IMR-90 (cell line): Measurements from ENCODE around the gene SUGCT. TPM values are rescaled to one million over a fixed set of nuclear protein-coding genes. Genes with fewer than 3 reads are reported as not detected.
A peak's percentile ranks its signal among the peaks of the same experiment; 100 is the strongest.

Source experiments
- ATAC-seq: fragments of 200-7000 bp; cut with Tn5 transposase; 2 replicates; pipeline ENCODE4 v1.9.1; 2020; ENCODE audit warnings: low read depth, mild to moderate bottlenecking, moderate library complexity
- BruUV-seq: library from RNA; stranded (reverse); fragments of 400-500 nt; replicated peaks from 2 replicates; lab custom pipeline; 2021; lab: Mats Ljungman, UMichigan
- CTCF ChIA-PET: fragments of 300-600 bp; formaldehyde crosslinking; extraction: SDS; loops from one replicate; lab custom pipeline; 2021; ENCODE audit warnings: antibody characterized with exemption; lab: Yijun Ruan, JAX
- POLR2A ChIA-PET: fragments of 300-600 bp; sonication (Branson Sonifier 250); formaldehyde crosslinking; loops from one replicate; lab custom pipeline; 2022; ENCODE audit warnings: antibody characterized with exemption; ENCODE audit not compliant: unreplicated experiment; lab: Charles Lee
- DNase-seq: peaks from one replicate; pipeline ENCODE4 v3.0.0; 2013
- H2AFZ ChIP-seq: replicated peaks from 2 replicates; pipeline ENCODE3; 2013; ENCODE audit warnings: low read length, mild to moderate bottlenecking; ENCODE audit not compliant: poor library complexity
- H2AK5ac ChIP-seq: 2 replicates; pipeline ENCODE4 v1.6.1; 2013; ENCODE audit warnings: low read depth, low read length, inconsistent platforms
- H2AK9ac ChIP-seq: replicated peaks from 2 replicates; pipeline ENCODE3; 2013; ENCODE audit warnings: mild to moderate bottlenecking, low read depth, low read length, moderate library complexity; ENCODE audit not compliant: poor library complexity
- H2BK120ac ChIP-seq: 2 replicates; pipeline ENCODE4 v1.6.1; 2013; ENCODE audit warnings: low read depth, low read length, inconsistent platforms
- H2BK15ac ChIP-seq: 3 replicates; pipeline ENCODE4 v1.6.1; 2013; ENCODE audit warnings: low read depth, low read length, inconsistent platforms
- H2BK20ac ChIP-seq: 2 replicates; pipeline ENCODE4 v1.6.1; 2013; ENCODE audit warnings: low read depth, mild to moderate bottlenecking, inconsistent platforms, low read length, moderate library complexity
- H2BK5ac ChIP-seq: 2 replicates; pipeline ENCODE4 v1.6.1; 2013; ENCODE audit warnings: mild to moderate bottlenecking, low read depth, low read length, inconsistent platforms; ENCODE audit not compliant: poor library complexity, severe bottlenecking
- H3K14ac ChIP-seq: replicated peaks from 2 replicates; pipeline ENCODE4 v1.6.1; 2013; ENCODE audit warnings: low read depth, low read length, inconsistent platforms
- H3K18ac ChIP-seq: 2 replicates; pipeline ENCODE4 v1.6.1; 2013; ENCODE audit warnings: low read depth, low read length, control low read depth
- H3K23ac ChIP-seq: 2 replicates; pipeline ENCODE4 v1.6.1; 2013; ENCODE audit warnings: low read depth, low read length, inconsistent platforms
- H3K27ac ChIP-seq: 2 replicates; pipeline ENCODE4 v1.5.1; 2013; ENCODE audit warnings: mild to moderate bottlenecking, control low read depth, low read length; ENCODE audit not compliant: insufficient read depth
- H3K27me3 ChIP-seq: 2 replicates; pipeline ENCODE4 v1.6.1; 2013; ENCODE audit warnings: low read length; ENCODE audit not compliant: control insufficient read depth, insufficient read depth
- H3K36me3 ChIP-seq: 2 replicates; pipeline ENCODE4 v1.6.1; 2013; ENCODE audit warnings: low read length, mixed read lengths; ENCODE audit not compliant: control insufficient read depth, insufficient read depth
- H3K4ac ChIP-seq: 2 replicates; pipeline ENCODE4 v1.6.1; 2013; ENCODE audit warnings: low read depth, low read length, inconsistent platforms
- H3K4me1 ChIP-seq: 2 replicates; pipeline ENCODE4 v1.6.1; 2013; ENCODE audit warnings: low read length, mixed read lengths; ENCODE audit not compliant: control insufficient read depth, insufficient read depth
- H3K4me2 ChIP-seq: 2 replicates; pipeline ENCODE4 v1.6.1; 2013; ENCODE audit warnings: low read depth, mild to moderate bottlenecking, control low read depth, low read length, moderate library complexity
- H3K4me3 ChIP-seq: 2 replicates; pipeline ENCODE4 v1.5.1; 2013; ENCODE audit warnings: low read depth, mild to moderate bottlenecking, control low read depth, low read length, moderate library complexity; ENCODE audit not compliant: insufficient read depth
- H3K56ac ChIP-seq: 2 replicates; pipeline ENCODE4 v1.6.1; 2013; ENCODE audit warnings: low read length, inconsistent platforms; ENCODE audit not compliant: insufficient read depth; ENCODE audit errors: extremely low read depth
- H3K79me1 ChIP-seq, 2 experiments: 2 replicates each; pipeline ENCODE4 v1.6.1; 2013; ENCODE audit warnings: low read length in 2 of 2, inconsistent platforms in 1 of 2, low read depth in 1 of 2
- H3K9ac ChIP-seq: 2 replicates; pipeline ENCODE4 v1.6.1; 2013; ENCODE audit warnings: low read depth, low read length, control low read depth
- H3K9me1 ChIP-seq: 2 replicates; pipeline ENCODE4 v1.6.1; 2013; ENCODE audit warnings: low read length, inconsistent platforms; ENCODE audit not compliant: insufficient read depth
- H3K9me3 ChIP-seq: 2 replicates; pipeline ENCODE4 v1.6.1; 2013; ENCODE audit warnings: low read length; ENCODE audit not compliant: control insufficient read depth, insufficient read depth
- H4K20me1 ChIP-seq: 2 replicates; pipeline ENCODE4 v1.6.1; 2013; ENCODE audit warnings: low read length, inconsistent platforms; ENCODE audit not compliant: insufficient read depth
- H4K5ac ChIP-seq: 2 replicates; pipeline ENCODE4 v1.6.1; 2013; ENCODE audit warnings: mild to moderate bottlenecking, low read depth, low read length, control low read depth
- H4K8ac ChIP-seq, 2 experiments: 2 replicates each; pipeline ENCODE4 v1.6.1; 2013; ENCODE audit warnings: low read depth in 2 of 2, low read length in 2 of 2, control low read depth in 1 of 2, inconsistent platforms in 1 of 2
- H4K91ac ChIP-seq: 2 replicates; pipeline ENCODE4 v1.6.1; 2013; ENCODE audit warnings: low read depth, low read length, inconsistent platforms; ENCODE audit not compliant: insufficient read depth
- CHD1 ChIP-seq: IDR thresholded peaks from 2 replicates; pipeline ENCODE4 v1.6.1; 2012; ENCODE audit warnings: low read depth, low read length, improper control_type of control experiment
- MAFK ChIP-seq: IDR thresholded peaks from 2 replicates; pipeline ENCODE4 v1.6.1; 2012; ENCODE audit warnings: low read depth, low read length, improper control_type of control experiment
- MAZ ChIP-seq: IDR thresholded peaks from 2 replicates; pipeline ENCODE4 v1.6.1; 2012; ENCODE audit warnings: low read depth, mild to moderate bottlenecking, low read length, improper control_type of control experiment, moderate library complexity, borderline replicate concordance
- MXI1 ChIP-seq: IDR thresholded peaks from 2 replicates; pipeline ENCODE4 v1.6.1; 2012; ENCODE audit warnings: low read depth, mild to moderate bottlenecking, low read length, moderate library complexity, borderline replicate concordance
- RFX5 ChIP-seq: IDR thresholded peaks from 2 replicates; pipeline ENCODE4 v1.8.0; 2012; ENCODE audit warnings: low read depth, mild to moderate bottlenecking, low read length, moderate library complexity
- WGBS, 2 experiments: methylation state at CpG; one replicate each; pipeline versions ENCODE4 v1.1.5 to v1.1.7; 2013; ENCODE audit warnings: missing lambda C conversion rate in 2 of 2; ENCODE audit not compliant: insufficient read length in 1 of 2; ENCODE audit errors: extremely low coverage in 2 of 2; 5-methylcytosine and 5-hydroxymethylcytosine counted together
- dilution Hi-C: fragments of 300-500 bp; cut with HindIII; formaldehyde crosslinking; loops from one replicate; pipeline ENCODE4 v1.14.3; 2018; ENCODE audit warnings: low sequenced_read_pairs; ENCODE audit not compliant: unreplicated experiment
- in situ Hi-C: fragments of 300-500 bp; cut with MboI; formaldehyde crosslinking; loops from 3 replicates; pipeline ENCODE4 v1.14.3; 2019; ENCODE audit warnings: low sequenced_read_pairs, inconsistent platforms, mixed read lengths
- intact Hi-C: fragments of 100-400 bp; cut with micrococcal nuclease; formaldehyde crosslinking; loops from 2 replicates; pipeline ENCODE4 v1.10.0; 2022
- polyA plus RNA-seq, 3 experiments: library from polyadenylated mRNA; depleted of rRNA; stranded (reverse); fragments of >200 nt; gene quantifications; 2 replicates each; pipeline ENCODE4 v1.2.3, GENCODE V29; 2012; ENCODE audit warnings: low replicate concordance in 1 of 3
- total RNA-seq: library from RNA; depleted of rRNA; stranded (reverse); fragments of >200 nt; gene quantifications from 2 replicates; pipeline ENCODE4 v1.2.3, GENCODE V29; 2012
- TF ChIP-seq, protein P1 (sequence below): conservative IDR thresholded peaks from 2 replicates; pipeline ENCODE4 v1.5.1; 2012; ENCODE audit warnings: mild to moderate bottlenecking, low read depth, low read length, improper control_type of control experiment

Gene SUGCT
- total and polyA plus RNA-seq, 2 of the 4 experiments (the other 2 are of a cell fraction): 5.9 to 8.3 TPM

DNA sequence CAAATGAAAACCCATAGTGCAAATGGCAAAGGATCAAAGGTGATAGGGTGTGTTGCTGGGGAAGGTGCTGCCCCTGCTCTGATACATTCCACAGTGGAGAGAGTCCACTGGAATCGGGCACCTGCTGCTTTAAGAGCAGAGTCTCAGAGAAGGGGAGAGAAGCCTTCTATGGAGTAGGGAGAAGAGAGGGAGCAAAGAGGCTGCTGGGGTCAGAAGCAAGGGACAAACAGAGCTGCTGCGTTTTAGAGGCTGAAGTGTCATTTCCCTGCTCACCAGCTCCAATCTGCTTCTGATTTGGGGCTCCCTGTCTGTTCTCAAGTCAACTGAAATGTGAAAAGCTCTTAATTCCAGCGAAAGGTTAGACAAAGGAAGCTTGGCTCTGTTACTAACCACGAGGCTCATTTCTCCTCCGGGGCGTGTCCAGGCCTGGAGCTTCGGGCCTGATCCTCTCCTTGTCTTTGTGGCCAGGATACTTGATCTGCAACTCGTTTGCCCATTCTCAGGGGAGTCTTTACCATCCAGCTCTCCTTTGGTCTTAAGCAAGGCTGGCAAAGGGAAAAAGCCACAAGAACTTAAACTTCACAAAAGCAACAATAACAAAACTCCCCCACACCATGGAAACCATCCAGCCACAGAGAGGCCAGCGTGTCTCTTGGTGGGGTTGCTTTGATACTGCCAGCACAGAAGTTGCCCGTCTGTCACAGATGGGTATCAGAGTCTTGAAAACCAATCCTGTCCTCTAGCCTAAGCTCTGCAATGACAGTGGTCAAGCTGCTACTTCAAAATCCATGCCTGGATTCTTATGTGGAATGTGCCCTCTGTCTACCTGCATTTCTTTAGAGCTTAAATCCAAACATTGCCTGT, 692.6 kb downstream of the SUGCT start:
- H4K8ac ChIP-seq: peak overlapping the region; percentile 79 to 92
- H4K91ac ChIP-seq: peak overlapping the region; percentile 93
- H3K56ac ChIP-seq: peak overlapping the region; percentile 62
- no peaks in the 10 kb centered on the region for H3K9me3 ChIP-seq
- peak overlapping the region; percentile 32 for H3K18ac ChIP-seq
- H2AK9ac ChIP-seq: peak overlapping the region; percentile 76
- peak overlapping the region; percentile 88 for H2BK5ac ChIP-seq
- H2BK20ac ChIP-seq: peak overlapping the region; percentile 87
- no peak overlapping the region for H3K4me3 ChIP-seq
- peaks cover 0 to 12% of the 10 kb centered on the region in 2 experiments; a peak in 2 of 4 replicates for H3K79me1 ChIP-seq
- peak overlapping the region; percentile 69 for H2AFZ ChIP-seq
- H3K4me1 ChIP-seq: peaks cover 16% of the 10 kb centered on the region
- POLR2A ChIA-PET: no interaction called here
- peak overlapping the region; percentile 91 for H3K4ac ChIP-seq
- peak overlapping the region; percentile 76 for H3K14ac ChIP-seq
- H3K27me3 ChIP-seq: no peaks in the 10 kb centered on the region
- BruUV-seq: no TSS peak
- CTCF ChIA-PET: interaction anchor here (0.9 to 2.5 kb wide), 3 partner anchors 64 to 877 kb away, joined by 3 to 7 read pairs (median 6); no protein-coding TSS in a partner anchor
- H4K20me1 ChIP-seq: no peaks in the 10 kb centered on the region
- no peaks in the 10 kb centered on the region for H3K36me3 ChIP-seq
- DNase-seq (no peak), ATAC-seq (peak; percentile 30)
- H2AK5ac ChIP-seq: peak overlapping the region; percentile 81
- dilution Hi-C loops: no loop called here
- H3K23ac ChIP-seq: peak overlapping the region; percentile 78
- H3K9ac ChIP-seq: peak overlapping the region; percentile 17
- peak overlapping the region; percentile 93 for H2BK120ac ChIP-seq
- peak overlapping the region; percentile 84 for H2BK15ac ChIP-seq
- peaks cover 12% of the 10 kb centered on the region for H3K9me1 ChIP-seq
- H3K4me2 ChIP-seq: peak overlapping the region; percentile 77
- intact Hi-C loops: loop anchor here (2.0 kb wide), 2 partner anchors 63 to 877 kb away; no protein-coding TSS in a partner anchor
- H4K5ac ChIP-seq: peak overlapping the region; percentile 90
- in situ Hi-C loops: no loop called here
- WGBS, 2 experiments: 83% methylated on average over 4 of the region's 10 CpGs; no CpG with 5 or more reads in 1 of the 2 experiments
- TF ChIP-seq MXI1 (no peak), CHD1 (no peak), RFX5 (no peak), MAZ (no peak), MAFK (no peak)
- TF ChIP-seq, protein P1, sequence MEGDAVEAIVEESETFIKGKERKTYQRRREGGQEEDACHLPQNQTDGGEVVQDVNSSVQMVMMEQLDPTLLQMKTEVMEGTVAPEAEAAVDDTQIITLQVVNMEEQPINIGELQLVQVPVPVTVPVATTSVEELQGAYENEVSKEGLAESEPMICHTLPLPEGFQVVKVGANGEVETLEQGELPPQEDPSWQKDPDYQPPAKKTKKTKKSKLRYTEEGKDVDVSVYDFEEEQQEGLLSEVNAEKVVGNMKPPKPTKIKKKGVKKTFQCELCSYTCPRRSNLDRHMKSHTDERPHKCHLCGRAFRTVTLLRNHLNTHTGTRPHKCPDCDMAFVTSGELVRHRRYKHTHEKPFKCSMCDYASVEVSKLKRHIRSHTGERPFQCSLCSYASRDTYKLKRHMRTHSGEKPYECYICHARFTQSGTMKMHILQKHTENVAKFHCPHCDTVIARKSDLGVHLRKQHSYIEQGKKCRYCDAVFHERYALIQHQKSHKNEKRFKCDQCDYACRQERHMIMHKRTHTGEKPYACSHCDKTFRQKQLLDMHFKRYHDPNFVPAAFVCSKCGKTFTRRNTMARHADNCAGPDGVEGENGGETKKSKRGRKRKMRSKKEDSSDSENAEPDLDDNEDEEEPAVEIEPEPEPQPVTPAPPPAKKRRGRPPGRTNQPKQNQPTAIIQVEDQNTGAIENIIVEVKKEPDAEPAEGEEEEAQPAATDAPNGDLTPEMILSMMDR: no peak
- peak overlapping the region; percentile 85 for H3K27ac ChIP-seq
